Right ventricle myocardium inferior (tissue), 1 donor: ENCODE results near the gene MALRD1. TPM values are rescaled to one million over a fixed set of nuclear protein-coding genes. Genes with fewer than 3 reads are reported as not detected.

Experiments used
- ATAC-seq: fragments of 200-7000 bp; cut with Tn5 transposase; one replicate; pipeline ENCODE4 v1.9.1; 2020; ENCODE audit warnings: mild to moderate bottlenecking, moderate library complexity
- DNase-seq: peaks from one replicate; pipeline ENCODE4 v3.0.0; 2021; ENCODE audit errors: missing footprints
- intact Hi-C: fragments of 100-400 bp; cut with DNase I; formaldehyde crosslinking; loops from one replicate; pipeline ENCODE4 v1.11.0; 2022
- total RNA-seq: library from RNA; stranded (reverse); fragmentation: NEBNext Ultra II Directional; extraction: Animal tissue kit (Norgen Biotek cat#: 25700); gene quantifications from one replicate; pipeline ENCODE4 v1.2.1, GENCODE V29; 2021
- donor health status: DM: no; HTN: yes; CAD: no; lungs with severe emphysema.

MALRD1 gene
- total RNA-seq, 1 donor from 2014 or later: 1.1 TPM

DNA sequence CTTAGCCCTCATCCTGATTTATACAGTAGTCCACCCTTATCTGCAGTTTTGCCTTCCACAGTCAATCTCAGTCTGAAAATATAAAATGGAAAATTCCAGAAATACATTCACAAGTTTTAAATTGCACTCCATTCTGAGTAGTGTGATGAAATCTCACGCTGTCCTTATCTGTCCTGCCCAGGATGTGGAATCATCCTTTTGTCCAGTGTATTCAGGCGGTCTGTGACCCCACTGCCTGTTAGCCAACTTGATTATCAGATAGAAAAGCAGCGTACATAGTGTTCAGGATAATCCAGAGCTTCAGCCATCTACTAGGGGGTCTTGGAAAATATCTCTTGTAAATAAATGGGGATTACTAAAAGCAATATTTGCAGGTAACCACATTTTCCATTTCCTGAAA, 146.3 kb downstream of the MALRD1 start:
- no peak for DNase-seq
- no peak for ATAC-seq
- intact Hi-C loops: no loop called here

DNA sequence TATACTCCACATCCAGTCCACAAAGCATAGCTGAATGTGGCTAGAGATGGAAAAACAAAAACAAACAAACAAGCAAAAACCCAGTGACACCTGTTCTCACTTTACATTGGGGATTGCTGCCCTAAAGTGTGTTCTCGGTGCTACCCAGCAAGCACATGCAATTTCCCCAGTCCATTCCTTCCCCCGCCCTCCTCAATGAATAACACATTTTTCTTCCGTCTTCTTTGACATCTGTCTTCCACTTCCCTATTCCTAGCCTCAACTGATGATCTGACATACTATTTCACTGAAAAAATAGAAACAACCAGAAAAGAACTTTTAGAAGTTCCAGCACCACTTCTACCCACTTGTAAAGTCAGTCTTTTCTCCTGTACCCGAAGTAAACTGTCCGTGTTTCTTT, 147.1 kb downstream of the MALRD1 start:
- no peak for ATAC-seq
- intact Hi-C loops: no loop called here
- DNase-seq: no peak

DNA sequence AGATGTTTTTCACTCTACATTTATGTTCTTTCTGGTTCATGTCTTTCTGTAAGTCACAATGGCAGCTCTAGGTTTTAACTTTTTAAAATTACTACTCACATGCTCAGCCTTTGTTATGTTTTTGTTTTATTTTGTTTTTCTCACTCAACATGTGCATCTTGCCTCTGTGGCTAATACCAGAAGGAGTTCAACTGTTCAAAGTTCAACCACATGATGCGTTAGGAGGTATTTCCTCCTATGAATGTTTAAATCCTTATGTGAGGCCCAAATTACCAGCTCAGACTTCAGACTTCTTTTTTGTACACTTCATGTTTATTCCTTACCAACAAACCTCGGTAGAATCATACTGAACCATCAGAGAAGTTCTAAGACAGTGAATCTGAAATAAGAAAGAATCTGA, 151.6 kb downstream of the MALRD1 start:
- ATAC-seq (no peak), DNase-seq (no peak)
- intact Hi-C loops: no loop called here

DNA sequence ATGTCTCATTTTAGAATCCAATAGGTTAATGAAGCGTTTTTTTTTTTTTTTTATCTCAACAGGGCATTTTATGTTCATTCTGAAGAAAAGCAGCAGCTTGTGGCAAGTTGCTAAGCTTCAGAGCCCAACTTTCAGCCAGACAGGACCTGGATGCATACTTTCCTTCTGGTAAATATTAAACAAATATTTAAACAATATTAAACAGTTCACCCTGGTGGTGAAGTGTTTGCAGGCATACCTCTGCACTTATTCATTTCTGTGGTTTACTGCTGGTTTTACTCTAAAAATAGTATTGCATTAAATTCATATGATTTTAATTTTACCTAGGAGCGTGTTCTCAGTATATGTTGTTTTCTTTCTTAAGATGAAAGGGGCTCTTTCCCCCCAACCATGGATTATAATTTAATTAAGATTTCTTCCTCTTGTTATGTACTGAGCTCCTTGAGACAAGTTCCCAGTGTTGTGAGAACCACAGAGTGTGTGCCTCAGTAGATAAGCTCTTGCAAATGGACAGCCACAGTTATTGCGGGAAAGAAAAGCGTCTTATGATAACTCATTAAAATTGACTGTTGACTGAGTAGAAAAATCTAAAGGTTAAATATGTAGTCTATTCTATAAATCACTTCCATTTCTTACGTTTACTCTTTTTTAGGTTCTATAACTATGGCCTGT, 155.8 kb downstream of the MALRD1 start:
- intact Hi-C loops: no loop called here
- no peak for ATAC-seq

DNA sequence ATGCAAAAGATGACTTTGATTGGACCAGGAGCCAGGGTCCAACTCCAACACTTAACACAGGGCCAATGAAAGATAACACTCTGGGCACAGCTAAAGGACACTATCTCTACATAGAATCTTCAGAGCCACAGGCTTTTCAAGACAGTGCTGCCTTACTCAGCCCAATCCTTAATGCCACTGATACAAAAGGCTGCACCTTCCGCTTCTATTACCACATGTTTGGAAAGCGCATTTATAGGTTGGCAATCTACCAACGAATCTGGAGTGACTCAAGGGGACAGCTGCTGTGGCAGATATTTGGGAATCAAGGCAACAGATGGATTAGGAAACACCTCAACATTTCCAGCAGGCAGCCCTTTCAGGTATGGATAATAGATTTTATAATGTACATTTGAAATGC, 160.7 kb downstream of the MALRD1 start:
- DNase-seq (no peak), ATAC-seq (no peak)
- intact Hi-C loops: no loop called here

More for the DNA sequence above, 155.8 kb downstream of the MALRD1 start:
- DNase-seq: no peak

DNA sequence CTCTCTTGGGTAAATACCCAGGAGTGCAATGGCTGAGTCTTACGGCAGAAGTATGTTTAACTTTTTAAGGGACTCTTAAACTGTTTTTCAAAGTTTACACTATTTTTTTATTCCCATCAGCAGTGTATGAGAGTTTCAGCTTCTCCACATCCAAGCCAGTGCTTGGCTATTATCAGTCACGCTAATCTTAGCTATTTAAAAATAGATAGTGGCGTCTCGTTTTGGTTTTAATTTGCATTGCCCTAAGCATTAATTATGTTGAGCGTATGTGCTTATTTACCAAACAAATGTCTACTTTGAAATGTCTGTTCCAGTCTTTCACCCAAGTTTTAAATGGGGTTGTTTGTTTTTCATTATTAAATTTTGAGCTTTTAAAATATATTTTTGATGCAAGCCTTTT, 164.0 kb downstream of the MALRD1 start:
- DNase-seq (no peak), ATAC-seq (no peak)
- intact Hi-C loops: no loop called here

DNA sequence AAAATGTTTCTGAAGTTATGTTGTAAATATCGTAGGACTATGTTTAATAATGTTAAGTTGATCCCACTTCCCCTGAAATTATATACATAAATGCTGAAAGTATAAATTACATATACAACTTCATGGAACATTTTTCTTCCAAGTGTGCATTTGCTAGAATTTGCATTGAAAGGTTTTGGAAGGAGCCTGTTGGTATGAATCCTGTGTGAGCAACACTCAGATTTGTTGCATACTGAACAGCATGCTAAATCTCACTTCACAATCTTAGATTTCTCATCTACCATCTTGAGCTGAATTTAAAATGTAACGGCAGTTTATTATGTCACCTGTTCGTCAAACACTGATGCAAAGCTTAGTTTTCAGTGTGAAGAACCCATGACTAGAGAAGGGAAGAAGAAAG, 172.6 kb downstream of the MALRD1 start:
- DNase-seq: no peak
- no peak for ATAC-seq
- intact Hi-C loops: no loop called here

DNA sequence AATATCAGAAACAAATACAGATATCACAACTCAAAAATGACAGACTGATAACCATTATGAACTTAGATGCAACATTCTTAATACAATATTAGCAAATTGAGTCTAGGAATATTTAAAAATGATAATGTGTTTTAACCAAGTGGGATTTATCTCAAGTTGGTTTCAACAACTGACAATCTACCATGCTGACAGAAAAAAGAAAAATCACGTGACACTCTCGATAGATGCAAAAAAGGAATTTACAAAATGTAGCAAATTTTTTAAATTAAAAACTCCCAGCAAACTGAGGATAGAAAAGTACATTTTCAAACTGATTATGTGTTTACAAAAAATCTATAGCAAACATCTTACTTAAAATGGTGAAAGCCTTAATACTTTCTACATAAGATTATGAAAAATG, 177.4 kb downstream of the MALRD1 start:
- no peak for ATAC-seq
- intact Hi-C loops: no loop called here
- no peak for DNase-seq

DNA sequence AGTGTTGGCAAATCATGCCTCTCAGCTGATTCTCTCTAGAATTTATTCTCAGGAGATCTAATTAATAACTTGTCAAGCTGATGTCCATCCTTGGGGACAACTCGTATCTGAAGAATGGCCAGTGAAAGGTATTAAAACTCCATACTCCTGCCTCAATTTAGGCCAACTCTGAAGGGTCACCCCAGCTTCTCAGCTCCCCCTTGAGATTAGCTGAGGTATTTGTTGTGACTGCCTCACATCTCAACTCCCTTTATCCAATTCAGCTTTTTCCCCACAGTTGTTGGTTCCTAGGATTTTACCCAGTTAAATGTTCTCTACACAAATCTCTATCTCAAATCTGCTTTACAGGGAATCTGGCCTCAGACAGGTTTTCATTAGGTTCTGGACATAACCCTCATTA, 182.4 kb downstream of the MALRD1 start:
- DNase-seq (no peak), ATAC-seq (no peak)
- intact Hi-C loops: no loop called here

DNA sequence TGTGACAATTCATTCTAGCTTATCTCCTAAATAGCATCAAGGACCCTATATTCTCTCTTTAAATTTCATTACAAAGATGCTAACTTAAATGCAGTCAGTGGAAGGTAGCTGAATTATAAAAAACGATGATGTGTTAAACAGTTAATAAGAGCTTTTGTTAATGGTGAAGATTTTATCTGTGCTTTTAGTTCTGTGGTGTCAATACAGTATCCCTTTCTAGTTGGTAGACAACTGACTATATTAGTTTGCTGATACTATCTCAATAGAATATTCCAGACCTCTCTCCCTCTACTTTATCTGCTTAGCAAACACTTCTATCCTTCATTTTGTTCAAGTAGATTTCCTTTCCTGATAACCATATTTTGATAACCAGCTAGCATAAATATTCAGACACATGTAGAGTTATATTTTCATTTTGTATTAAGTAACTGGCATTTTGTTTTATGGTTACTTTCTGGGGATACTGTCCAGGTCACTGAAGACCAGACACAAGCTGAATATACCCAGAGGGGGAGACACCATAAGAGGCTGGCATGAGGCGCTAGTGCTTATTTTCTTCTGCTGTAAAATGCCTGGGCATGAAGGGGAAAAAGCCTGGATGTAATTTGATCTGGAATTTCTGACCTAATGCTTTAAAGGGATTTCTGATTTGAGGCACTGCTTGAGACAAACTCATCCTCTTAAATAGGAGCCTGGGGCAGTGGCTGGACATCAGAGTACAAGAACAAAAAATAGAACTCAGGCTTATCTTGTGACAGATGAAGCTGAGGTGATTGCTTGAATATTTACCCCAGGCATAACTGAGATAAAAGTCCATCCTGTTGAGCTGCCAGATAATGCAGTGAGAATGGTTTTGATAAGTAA, 197.5 kb downstream of the MALRD1 start:
- no peak for ATAC-seq
- DNase-seq: no peak
- intact Hi-C loops: no loop called here

DNA sequence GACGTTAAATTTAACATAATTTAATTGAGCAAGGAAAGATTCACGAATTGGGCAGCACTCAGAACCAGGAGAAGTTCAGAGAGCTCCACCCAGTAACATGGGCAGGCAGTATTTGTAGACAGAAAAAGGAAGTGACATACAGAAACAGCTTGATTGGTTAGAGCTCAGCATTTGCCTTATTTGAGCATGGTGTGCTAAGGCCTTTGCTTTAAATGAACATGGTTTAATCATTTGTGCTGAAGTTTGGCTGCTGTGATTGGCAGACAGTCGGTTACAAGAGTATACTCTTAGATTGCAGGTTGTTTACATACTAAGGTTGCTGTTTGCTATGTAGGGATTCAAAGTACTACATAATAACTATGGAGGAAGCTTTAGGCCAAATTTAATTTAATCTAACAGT, 199.2 kb downstream of the MALRD1 start:
- ATAC-seq (no peak), DNase-seq (no peak)
- intact Hi-C loops: no loop called here

DNA sequence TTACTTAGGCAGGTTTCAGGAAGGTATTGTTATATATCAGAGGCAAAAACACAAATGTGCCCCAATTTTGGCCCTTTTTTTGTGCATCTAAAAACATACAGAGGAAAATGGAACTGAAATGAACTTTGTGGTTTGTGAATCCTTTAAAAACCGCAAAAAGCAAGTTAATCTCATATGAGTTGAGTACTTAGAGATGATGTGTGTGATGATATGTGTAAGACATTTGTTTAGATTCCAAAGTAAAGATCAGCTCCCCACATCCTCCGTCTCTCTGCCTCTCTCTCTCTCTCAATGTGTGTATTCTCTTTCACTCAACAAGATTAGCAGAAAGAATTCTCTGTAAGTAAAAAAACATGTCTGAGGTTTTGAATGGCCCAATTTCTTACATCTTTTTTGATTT, 201.9 kb downstream of the MALRD1 start:
- DNase-seq: no peak
- intact Hi-C loops: no loop called here
- ATAC-seq: no peak

DNA sequence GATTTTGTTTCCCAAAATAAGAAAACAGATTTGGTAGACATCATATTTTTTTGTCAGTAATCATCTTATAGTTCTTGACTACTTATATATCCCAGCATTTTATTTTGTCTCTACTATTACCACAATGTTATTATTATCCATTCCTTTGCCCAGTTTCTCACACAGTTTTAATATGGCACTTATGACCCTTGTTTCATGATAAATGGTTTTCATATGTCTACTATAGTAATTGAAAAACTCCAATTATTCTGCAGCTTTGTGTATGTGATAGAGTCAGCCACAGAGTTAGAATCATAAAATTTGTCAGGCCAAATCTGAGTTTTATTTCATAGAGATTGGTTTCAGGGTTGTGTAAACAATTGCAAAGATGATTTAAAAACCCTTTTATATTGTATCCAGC, 203.9 kb downstream of the MALRD1 start:
- intact Hi-C loops: no loop called here
- no peak for ATAC-seq
- DNase-seq: no peak

DNA sequence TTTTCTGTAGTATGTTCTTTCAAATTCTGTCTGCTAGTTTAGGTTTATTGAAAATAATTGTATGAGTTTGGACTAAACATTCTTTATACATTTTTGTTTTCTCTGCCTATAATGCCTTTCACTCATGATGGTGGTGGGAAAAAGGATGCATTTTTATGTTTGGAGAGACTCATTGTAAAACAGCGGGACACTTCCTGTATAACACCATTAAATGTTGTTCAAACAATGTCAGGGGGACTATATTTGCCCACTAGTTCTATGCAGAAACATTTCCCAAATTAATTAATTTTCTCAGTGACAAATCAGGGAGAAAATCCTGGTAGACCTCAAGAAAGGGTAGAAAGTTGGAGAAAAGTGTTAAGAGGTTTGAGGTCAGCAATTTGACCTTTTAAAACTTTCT, 207.7 kb downstream of the MALRD1 start:
- intact Hi-C loops: no loop called here

DNA sequence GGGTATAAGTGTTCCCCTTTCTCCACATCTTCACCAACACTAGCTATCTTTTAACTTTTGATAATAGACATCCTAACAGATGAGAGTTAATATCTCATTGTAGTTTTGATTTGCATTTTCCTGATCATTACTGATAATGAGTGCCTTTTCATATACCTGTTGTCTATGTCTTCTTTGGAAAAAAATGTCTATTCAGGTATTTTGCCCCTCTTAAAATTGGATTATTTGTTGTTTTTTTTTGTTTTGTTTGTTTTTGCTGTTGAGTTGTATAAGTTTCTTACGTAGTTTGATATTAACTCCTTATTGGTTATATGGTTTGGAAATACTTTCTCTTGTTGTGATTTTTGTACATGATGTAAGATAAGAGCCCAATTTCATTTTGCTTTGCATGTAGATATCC, 214.7 kb downstream of the MALRD1 start:
- DNase-seq (no peak), ATAC-seq (no peak)
- intact Hi-C loops: no loop called here

More for the DNA sequence above, 207.7 kb downstream of the MALRD1 start:
- no peak for DNase-seq
- ATAC-seq: no peak

DNA sequence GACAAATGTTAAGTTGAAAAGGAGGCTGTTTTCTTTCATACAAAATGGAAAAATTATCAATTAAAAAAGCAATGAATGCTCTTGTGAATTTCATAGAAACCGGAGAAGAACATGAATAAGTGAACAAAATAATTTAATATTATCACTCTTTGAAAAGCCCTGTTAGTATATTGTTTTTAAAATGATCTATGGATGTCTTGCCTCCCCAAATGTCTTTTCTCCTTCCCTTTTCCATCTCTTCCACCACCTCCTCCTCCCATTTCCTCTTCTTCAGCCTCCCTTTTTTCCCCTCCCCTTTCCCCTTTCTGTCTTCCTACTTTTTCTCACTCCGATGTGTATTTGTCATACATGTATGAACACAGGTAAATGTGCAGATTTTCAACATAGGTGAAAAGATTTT, 234.7 kb downstream of the MALRD1 start:
- ATAC-seq: no peak
- intact Hi-C loops: no loop called here

DNA sequence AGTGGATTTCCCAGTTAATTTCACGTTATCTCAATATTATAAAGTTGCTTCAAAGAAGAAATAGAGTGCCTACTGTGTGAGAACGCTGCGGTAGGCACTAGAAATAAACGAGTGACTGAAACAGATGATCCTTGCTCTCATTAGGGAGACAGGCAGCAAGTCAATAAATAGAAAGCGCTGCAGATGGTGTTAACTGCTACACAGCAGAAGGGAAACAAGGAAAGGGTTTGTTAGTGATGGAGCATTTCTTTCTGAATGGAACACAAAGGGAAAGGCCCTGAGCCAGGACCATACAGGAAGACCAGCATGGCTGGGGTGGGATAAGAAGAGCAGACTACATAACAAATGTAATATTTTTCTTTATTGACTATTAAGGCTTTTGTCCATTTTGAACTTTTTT, 235.2 kb downstream of the MALRD1 start:
- intact Hi-C loops: no loop called here
- ATAC-seq (no peak), DNase-seq (no peak)

More for the DNA sequence above, 234.7 kb downstream of the MALRD1 start:
- no peak for DNase-seq

DNA sequence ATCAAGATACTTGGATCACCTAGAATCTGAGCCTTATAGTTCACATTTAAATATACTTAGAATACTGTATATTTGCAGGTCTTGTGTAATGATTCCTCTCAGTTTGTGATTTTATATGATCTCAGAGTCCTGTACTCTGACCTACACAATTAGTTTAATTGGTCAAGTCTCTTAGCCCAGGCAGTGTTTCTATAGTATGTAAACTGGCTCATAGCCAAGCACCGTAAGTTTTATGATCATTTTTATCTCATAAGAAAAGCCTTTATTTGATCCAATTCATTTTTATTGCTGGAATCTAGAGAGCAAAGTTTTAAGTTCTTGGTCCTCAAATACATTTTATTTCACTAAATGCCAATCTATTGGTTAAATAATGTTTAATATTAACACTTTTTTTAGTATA, 242.2 kb downstream of the MALRD1 start:
- DNase-seq: no peak
- intact Hi-C loops: no loop called here
- ATAC-seq: no peak

DNA sequence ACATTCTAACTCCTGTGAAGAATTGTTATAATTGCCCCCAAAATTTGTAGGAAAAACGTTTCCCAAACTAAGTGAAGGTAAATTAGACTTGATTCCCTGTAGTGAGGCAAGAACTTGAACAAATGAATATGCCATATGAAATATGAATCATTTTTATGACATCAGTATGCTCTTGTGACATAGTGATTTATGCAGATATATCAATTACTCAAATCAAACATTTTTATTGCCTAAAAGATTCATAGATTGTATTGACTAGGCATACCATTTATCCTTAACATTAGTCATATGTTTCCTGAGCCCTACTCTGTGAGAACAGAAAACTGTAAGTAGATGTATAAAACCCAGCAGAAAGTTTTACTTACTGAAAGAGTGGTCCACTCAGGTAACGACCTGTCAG, 245.6 kb downstream of the MALRD1 start:
- intact Hi-C loops: no loop called here
- ATAC-seq (no peak), DNase-seq (no peak)

DNA sequence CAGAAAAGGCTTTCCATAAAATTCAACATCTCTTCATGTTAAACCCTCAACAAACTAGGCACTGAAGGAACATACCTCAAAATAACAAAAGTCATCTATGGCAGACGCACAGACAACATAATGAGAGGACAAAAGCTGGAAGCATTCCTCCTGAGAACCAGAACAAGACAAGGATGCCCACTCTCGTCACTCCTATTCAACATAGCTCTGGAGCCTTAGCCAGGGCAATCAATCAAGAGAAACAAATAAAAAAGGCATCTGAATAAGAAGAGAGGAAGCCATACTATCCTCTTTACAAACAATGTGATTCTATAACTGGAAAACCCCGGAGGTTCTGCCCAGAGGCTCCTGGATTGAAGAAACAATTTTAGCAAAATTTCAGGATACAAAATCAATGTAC, 251.0 kb downstream of the MALRD1 start:
- DNase-seq: no peak
- ATAC-seq: no peak
- intact Hi-C loops: no loop called here

DNA sequence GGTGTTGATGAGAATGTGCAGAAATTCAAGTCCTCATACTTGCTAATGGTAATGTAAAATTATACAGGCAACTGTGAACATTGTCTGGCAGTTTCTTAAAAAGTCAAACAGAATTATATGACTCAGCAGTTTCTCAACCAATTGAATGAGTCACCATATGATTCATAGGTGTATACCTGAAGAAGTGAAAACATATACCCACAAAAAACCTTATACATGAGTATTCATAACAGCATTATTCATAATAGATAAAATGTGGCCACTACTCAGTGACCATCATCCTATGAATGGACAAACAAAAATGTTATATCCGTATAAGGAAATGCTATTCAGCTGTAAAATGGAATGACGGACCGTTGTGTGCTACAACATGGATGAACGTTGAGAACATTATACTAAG, 253.5 kb downstream of the MALRD1 start:
- intact Hi-C loops: no loop called here
- no peak for DNase-seq
- no peak for ATAC-seq
